Activated effector memory CD4-positive, alpha-beta T cell treated with anti-CD3 and anti-CD28 coated beads, Interleukin-2, amount 50 U/mL, for 16 hours (primary cell): Measurements from ENCODE around the gene ZNF568.

Experiments
- DNase-seq: peaks from one replicate; pipeline ENCODE4 v3.0.0-alpha.2; 2020

The ZNF568 gene

GRCh38 chr19:36915992-36916830, at the start of gene ZNF568, which contains the start of gene ZNF829:
ZNF568 (plus strand) TSS chr19:36916332; CDS start chr19:36922771, 6,439 bp downstream.
ZNF829 (minus strand) TSS chr19:36916291; CDS start chr19:36915167, 1,124 bp downstream.
- DNase-seq = peak; percentile 96

GRCh38 chr19:36876993-36877938, 38.9 kb upstream of the ZNF568 start:
- no peak for DNase-seq

DNA sequence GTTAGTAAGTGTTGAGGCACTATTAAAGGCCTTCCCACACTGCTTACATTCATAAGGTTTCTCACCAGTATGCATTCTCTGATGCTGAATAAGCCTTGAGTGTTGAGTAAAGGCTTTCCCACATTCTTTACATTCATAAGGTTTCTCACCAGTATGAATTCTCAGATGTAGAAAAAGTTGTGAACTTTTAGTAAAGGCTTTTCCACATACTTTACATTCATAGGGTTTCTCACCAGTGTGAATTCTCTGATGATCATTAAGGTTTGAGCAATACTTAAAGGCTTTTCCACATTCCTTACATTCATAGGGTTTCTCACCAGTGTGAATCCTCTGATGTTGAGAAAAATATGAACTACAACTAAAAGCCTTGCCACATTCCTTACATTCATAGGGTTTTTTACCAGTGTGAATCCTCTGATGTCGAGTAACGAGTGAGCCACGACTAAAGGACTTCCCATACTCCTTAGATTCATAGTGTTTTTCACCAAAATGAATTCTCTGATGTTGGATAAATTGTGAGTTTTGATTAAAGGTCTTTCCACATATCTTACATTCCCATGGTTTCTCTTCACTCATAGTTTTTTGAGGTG, 24.3 kb upstream of the ZNF568 start:
- no peak for DNase-seq

- no peak for DNase-seq
Observed at GRCh38 chr19:36894849-36895383, 21.2 kb upstream of the ZNF568 start.

GRCh38 chr19:36898422-36898821, 17.7 kb upstream of the ZNF568 start:
- no peak for DNase-seq

DNA sequence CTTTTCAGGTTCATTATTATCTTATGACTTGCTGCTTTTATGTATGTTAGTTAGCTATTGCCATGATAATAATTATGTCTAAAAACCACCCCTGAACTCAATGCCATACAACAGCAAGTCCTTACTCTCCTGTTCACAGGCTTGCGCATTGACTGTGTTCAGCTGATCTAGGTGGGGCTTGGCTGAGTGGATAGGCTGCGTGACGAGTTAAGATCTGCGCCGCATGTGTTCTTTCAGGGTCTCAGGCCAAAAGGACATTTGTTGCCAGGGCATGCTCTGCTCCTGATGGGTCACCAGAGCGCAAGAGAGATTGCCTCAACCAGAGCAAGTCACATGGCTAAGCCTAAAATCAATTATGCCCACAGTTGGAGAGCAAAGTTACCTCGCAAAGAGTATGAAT, 859 bp downstream of the ZNF568 start:
- no peak for DNase-seq

DNA sequence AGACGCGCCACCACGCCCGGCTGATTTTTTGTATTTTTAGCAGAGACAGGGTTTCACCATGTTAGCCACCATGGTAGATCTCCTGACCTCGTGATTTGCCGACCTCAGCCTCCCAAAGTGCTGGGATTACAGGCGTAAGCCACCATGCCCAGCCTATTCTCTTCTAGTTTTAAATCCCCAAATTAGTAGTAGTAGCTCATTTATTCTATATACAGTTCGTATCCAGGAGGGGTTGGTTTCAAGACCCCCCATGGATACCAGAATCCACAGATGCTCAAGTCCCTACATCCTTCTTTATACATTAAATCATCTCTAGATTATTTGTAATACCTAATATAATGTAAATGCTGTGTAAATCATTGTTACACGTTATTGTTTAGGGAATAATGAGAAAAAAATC, 2.0 kb downstream of the ZNF568 start:
- no peak for DNase-seq

- no peak for DNase-seq
Observed at GRCh38 chr19:36931684-36932083, 15.6 kb downstream of the ZNF568 start.

DNA sequence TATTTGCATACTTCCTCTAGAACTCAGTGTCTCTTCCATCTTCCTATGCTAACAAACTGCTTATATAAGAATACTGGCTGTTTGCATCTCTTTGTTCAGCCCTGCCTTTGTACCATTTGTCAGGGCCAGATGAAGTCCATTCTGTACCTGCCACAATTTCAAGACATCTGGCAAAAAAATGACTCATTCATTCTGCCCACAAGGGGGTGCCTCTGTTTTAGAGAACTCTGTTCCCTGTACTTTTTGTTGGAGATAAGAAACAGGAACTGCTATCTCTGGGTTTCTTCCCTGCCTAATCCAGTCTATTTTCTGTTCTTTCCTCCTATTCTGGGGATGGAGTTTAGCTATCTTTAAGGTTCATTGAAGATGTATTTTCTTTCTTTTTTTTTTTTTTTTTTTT, 23.0 kb downstream of the ZNF568 start:
- no peak for DNase-seq

- no peak for DNase-seq
Observed at GRCh38 chr19:36950335-36951119, 34.4 kb downstream of the ZNF568 start.

DNA sequence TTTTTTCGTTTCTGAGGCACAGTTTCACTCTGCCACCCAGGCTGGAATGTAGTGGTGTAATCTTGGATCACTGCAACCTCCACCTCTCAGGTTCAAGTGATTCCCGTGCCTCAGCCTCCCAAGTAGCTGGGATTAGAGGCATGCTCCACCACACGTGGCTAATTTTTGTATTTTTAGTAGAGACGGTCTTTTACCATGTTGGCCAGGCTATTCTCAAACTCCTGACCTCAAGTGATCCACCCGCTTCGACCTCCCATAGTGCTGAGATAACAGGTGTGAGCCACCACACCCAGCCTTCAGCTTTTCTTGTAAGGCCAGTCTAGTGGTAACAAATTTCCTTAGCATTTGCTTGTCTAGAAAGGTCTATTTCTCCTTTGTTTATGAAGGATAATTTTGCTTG, 46.2 kb downstream of the ZNF568 start:
- DNase-seq = no peak

GRCh38 chr19:36963280-36963679, 47.1 kb downstream of the ZNF568 start:
- no peak for DNase-seq

- no peak for DNase-seq
Observed at GRCh38 chr19:36972571-36972970, 56.4 kb downstream of the ZNF568 start.

DNA sequence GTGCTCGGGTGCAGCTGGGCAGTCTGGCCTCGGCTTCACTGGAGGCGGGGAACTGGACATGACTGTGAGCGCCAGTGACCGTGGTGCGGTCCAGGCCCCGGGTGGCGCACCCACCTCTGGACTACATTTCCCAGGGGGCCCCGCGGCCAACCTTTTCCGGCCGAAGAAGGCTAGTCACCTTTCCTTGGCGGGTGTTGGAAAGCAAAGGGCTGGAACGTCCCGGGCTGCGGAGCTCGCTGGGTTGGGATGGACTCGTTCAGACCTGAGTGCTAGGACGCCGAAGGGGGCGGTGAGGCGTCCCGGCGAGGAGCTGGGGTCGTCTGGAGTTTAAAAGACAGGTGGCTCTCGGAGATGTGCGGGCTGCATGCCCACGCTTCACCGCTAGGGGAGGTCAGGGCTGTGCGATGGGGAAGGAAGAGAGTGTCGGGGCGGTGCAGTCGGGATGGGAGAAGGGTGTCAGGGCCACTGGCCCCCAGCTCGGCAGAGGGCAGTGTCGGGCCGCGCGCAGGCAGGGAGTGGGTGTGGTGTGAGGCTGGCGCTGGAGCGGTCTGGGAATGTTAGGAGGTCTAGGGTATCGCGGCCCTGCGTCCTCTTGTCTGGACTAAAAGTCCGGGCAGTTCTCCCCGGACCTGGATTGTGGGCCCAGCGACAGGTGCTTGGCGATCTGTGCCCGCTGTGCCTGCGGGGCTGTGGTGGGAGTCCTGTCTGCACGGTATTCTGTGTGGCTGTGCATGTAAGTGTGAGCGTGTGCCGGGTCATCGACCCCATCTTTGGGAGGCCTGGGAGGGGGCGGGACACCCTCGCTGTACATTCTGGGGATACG, 57.1 kb downstream of the ZNF568 start:
- peak; percentile 92 for DNase-seq

DNA sequence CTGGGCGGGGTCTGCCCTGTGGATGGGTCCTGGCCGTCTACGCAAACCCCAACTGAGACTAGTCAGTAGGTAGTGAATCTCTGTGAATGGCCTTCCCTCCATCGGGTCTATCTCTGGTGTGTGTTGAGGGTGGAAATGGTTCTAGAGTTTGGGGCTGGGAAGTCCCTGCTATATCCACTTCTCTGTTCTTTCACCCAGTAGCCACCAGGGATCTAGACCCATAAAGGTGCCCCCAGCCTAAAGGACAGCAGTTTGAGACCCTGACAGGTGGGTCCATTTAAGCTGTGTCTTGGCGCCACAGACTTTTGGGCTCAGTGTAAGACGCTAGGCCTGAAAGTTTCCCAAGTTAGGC, 57.7 kb downstream of the ZNF568 start:
- no peak for DNase-seq

GRCh38 chr19:36986131-36986530, 70.0 kb downstream of the ZNF568 start:
- no peak for DNase-seq

GRCh38 chr19:36986601-36987000, 70.5 kb downstream of the ZNF568 start:
- DNase-seq = no peak

DNA sequence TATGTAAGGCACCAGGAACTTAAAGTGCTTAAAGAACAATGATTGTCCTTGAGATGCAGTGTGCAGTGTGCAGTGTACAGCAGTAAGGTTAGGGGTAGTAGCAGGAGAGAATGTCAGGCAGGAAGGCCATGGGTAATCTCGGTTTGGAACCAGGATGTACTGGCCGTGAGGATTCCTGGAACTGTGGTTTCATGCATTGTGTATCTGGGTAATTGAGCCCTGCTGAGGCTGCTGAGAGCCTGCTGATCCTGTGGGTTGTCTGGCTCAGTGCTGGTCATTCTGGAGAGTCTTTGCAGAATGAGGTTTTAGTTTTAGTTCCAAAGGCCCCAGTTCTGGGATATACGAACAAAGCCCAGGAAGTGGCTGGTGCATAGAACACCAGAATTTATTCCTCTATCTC, 71.0 kb downstream of the ZNF568 start:
- DNase-seq = no peak

- no peak for DNase-seq
Observed at GRCh38 chr19:36997152-36997842, 81.2 kb downstream of the ZNF568 start.

DNA sequence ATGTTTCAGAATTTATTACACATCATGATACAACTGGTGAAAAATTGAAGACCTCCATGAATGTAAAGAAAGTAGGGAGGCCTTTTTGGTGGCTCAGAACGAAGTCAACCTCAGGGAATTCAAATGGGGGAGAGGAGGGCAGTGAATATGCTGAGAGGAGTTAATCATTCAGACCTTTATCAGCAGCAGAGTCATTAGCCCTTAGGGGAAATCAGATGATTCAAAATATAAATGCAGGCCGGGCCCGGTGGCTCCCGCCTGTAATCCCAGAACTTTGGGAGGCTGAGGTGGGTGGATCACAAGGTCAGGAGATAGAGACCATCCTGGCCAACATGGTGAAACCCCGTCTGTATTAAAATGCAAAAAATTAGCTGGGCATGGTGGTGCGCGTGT, 81.7 kb downstream of the ZNF568 start:
- no peak for DNase-seq

DNA sequence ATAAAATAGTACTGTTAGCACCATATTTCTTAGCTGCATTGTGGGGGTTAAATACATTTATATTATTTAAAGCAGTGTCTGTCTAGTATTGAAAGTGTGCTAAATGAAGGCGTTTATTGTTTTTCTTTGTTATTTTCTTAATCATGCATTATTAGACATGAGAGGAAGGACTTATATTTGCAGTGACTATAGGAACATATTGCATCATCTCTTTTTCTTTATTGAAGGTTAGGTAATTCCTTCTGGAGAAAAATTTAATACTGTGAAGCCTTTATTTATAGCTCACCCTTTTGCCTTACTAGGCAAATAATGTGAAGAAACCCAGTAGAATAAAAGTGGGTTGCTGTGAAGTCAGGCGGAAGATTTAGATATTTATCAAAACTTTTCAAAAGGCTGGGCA, 83.2 kb downstream of the ZNF568 start:
- DNase-seq = no peak
